KG1 (cell line): ENCODE results near the gene BFSP2.

Experiments
- DNase-seq: peaks from one replicate; lab custom pipeline; 2025; lab: John Stamatoyannopoulos, UW

BFSP2 gene

GRCh38 chr3:133419151-133419909, 19.5 kb downstream of the BFSP2 start:
- no peak for DNase-seq

GRCh38 chr3:133424937-133425869, 25.3 kb downstream of the BFSP2 start:
- DNase-seq = no peak

GRCh38 chr3:133425898-133426297, 26.0 kb downstream of the BFSP2 start:
- DNase-seq = no peak

GRCh38 chr3:133426721-133427120, 26.9 kb downstream of the BFSP2 start:
- DNase-seq = no peak

GRCh38 chr3:133428552-133428951, 28.7 kb downstream of the BFSP2 start:
- no peak for DNase-seq

- DNase-seq = no peak
Observed at GRCh38 chr3:133429063-133429462, 29.2 kb downstream of the BFSP2 start.

- DNase-seq = no peak
Observed at GRCh38 chr3:133439563-133439962, 39.7 kb downstream of the BFSP2 start.

- no peak for DNase-seq
Observed at GRCh38 chr3:133440652-133441051, 40.8 kb downstream of the BFSP2 start.

GRCh38 chr3:133441867-133442270, 42.0 kb downstream of the BFSP2 start:
- DNase-seq = no peak

GRCh38 chr3:133442518-133442917, 42.7 kb downstream of the BFSP2 start:
- no peak for DNase-seq

- DNase-seq = no peak
Observed at GRCh38 chr3:133443649-133444422, 44.0 kb downstream of the BFSP2 start.

- no peak for DNase-seq
Observed at GRCh38 chr3:133444423-133444774, 44.5 kb downstream of the BFSP2 start.

- DNase-seq = no peak
Observed at GRCh38 chr3:133445108-133445507, 45.3 kb downstream of the BFSP2 start.

- no peak for DNase-seq
Observed at GRCh38 chr3:133447750-133448477, 48.1 kb downstream of the BFSP2 start.

- no peak for DNase-seq
Observed at GRCh38 chr3:133448478-133449122, 48.7 kb downstream of the BFSP2 start.

GRCh38 chr3:133451309-133451708, 51.5 kb downstream of the BFSP2 start:
- DNase-seq = no peak

GRCh38 chr3:133452641-133453319, 52.9 kb downstream of the BFSP2 start:
- DNase-seq = no peak

- no peak for DNase-seq
Observed at GRCh38 chr3:133453383-133453782, 53.5 kb downstream of the BFSP2 start.

- DNase-seq = no peak
Observed at GRCh38 chr3:133455281-133455680, 55.4 kb downstream of the BFSP2 start.

- DNase-seq = no peak
Observed at GRCh38 chr3:133455960-133456359, 56.1 kb downstream of the BFSP2 start.

GRCh38 chr3:133457025-133457424, 57.2 kb downstream of the BFSP2 start:
- no peak for DNase-seq
